GM12878 (cell line): ENCODE data around the gene SNX8. TPM values are rescaled to one million over a fixed set of nuclear protein-coding genes. Genes with fewer than 3 reads are reported as not detected.

Experiments used
- ATAC-seq: fragments of 200-7000 bp; cut with Tn5 transposase; 3 replicates; pipeline ENCODE4 v1.9.1; 2020; ENCODE audit warnings: mild to moderate bottlenecking, moderate library complexity
- BruUV-seq: library from RNA; stranded (reverse); fragments of 400-500 nt; replicated peaks from 2 replicates; lab custom pipeline; 2021; lab: Mats Ljungman, UMichigan
- CTCF ChIA-PET: fragments of 300-600 bp; sonication (Branson Sonifier 250); formaldehyde crosslinking; extraction: SDS; loops from one replicate; lab custom pipeline; 2021; ENCODE audit warnings: inconsistent platforms; lab: Yijun Ruan, JAX
- POLR2A ChIA-PET: fragments of 350-600 bp; formaldehyde crosslinking; extraction: SDS; loops from one replicate; lab custom pipeline; 2021; ENCODE audit warnings: inconsistent platforms; lab: Charles Lee
- RAD21 ChIA-PET: fragments of 300-600 bp; sonication (Branson Sonifier 250); formaldehyde crosslinking; loops from one replicate; lab custom pipeline; 2023; ENCODE audit warnings: antibody characterized with exemption; ENCODE audit not compliant: unreplicated experiment; lab: Charles Lee
- SMC1A ChIA-PET: fragments of 300-600 bp; sonication (Branson Sonifier 250); formaldehyde crosslinking; loops from one replicate; lab custom pipeline; 2023; ENCODE audit not compliant: unreplicated experiment, uncharacterized antibody; lab: Charles Lee
- DNase-seq: peaks from one replicate; pipeline ENCODE4 v3.0.0-alpha.2; 2011; ENCODE audit warnings: low read depth, low spot score
- FAIRE-seq: peaks from 3 replicates; lab custom pipeline; 2011; peaks lifted over from hg19 to GRCh38; lab: Jason Lieb, UNC
- H2AFZ ChIP-seq: 2 replicates; pipeline ENCODE4 v1.6.0; 2011; ENCODE audit warnings: low read depth, low read length, control low read depth; ENCODE audit not compliant: control insufficient read depth
- H3K27ac ChIP-seq: 2 replicates; pipeline ENCODE4 v1.5.1; 2011; ENCODE audit warnings: control low read depth; ENCODE audit not compliant: control insufficient read depth, insufficient read depth
- H3K27me3 ChIP-seq, 2 experiments: replicated peaks in 1 of 2; 2 replicates each; pipeline versions ENCODE4 v1.6.0 to v1.6.1; 2011; ENCODE audit warnings: low read length in 1 of 2; ENCODE audit not compliant: control insufficient read depth in 2 of 2, insufficient read depth in 2 of 2
- H3K36me3 ChIP-seq, 2 experiments: 2 replicates each; pipeline ENCODE4 v1.5.1; 2011; ENCODE audit warnings: low read length in 1 of 2; ENCODE audit not compliant: control insufficient read depth in 2 of 2, insufficient read depth in 2 of 2
- H3K4me1 ChIP-seq: 2 replicates; pipeline ENCODE4 v1.6.1; 2011; ENCODE audit warnings: mild to moderate bottlenecking, low read length, moderate library complexity, mixed read lengths; ENCODE audit not compliant: control insufficient read depth, insufficient read depth
- H3K4me2 ChIP-seq: 2 replicates; pipeline ENCODE4 v1.6.0; 2011; ENCODE audit warnings: control low read depth; ENCODE audit not compliant: control insufficient read depth, insufficient read depth
- H3K4me3 ChIP-seq: fragments of 200-600 bp; sonication (generic); 2 replicates; pipeline ENCODE4 v1.5.1; 2016
- H3K79me2 ChIP-seq: 2 replicates; pipeline ENCODE4 v1.6.0; 2011; ENCODE audit warnings: low read length; ENCODE audit not compliant: control insufficient read depth, insufficient read depth
- H3K9ac ChIP-seq: 2 replicates; pipeline ENCODE4 v1.8.0; 2011; ENCODE audit warnings: low read length, control low read depth, mixed read lengths; ENCODE audit not compliant: control insufficient read depth, insufficient read depth
- H3K9me3 ChIP-seq: replicated peaks from 3 replicates; pipeline ENCODE4 v1.5.1; 2011; ENCODE audit warnings: mild to moderate bottlenecking, low read length; ENCODE audit not compliant: control insufficient read depth, insufficient read depth
- H4K20me1 ChIP-seq: 2 replicates; pipeline ENCODE4 v1.6.0; 2011; ENCODE audit not compliant: control insufficient read depth, insufficient read depth
- BHLHE40 ChIP-seq, 2 experiments: fragments of 450-650 bp in 1 of 2; IDR thresholded peaks; 2 replicates each; pipeline ENCODE4 v1.6.1; 2011 to 2017; ENCODE audit warnings: low read depth in 2 of 2, borderline replicate concordance in 1 of 2, improper control_type of control experiment in 1 of 2, low read length in 1 of 2, mild to moderate bottlenecking in 1 of 2
- CREB1 ChIP-seq: IDR thresholded peaks from 2 replicates; pipeline ENCODE4 v1.6.1; 2012; ENCODE audit warnings: low read depth, mild to moderate bottlenecking, inconsistent platforms
- EGR1 ChIP-seq, 2 experiments: IDR thresholded peaks; 1 replicate in 1 of 2; 2 replicates in 1 of 2; pipeline ENCODE4 v1.6.1; 2011 to 2012; ENCODE audit warnings: low read depth in 2 of 2, low read length in 2 of 2, borderline replicate concordance in 1 of 2, mild to moderate bottlenecking in 1 of 2, moderate library complexity in 1 of 2
- ETV6 ChIP-seq, 2 experiments: fragments of 450-650 bp in 1 of 2; IDR thresholded peaks in 1 of 2; conservative IDR thresholded peaks in 1 of 2; 2 replicates each; pipeline ENCODE4 v1.6.1; 2014; ENCODE audit warnings: antibody characterized with exemption in 1 of 2, borderline replicate concordance in 1 of 2, low read depth in 1 of 2, mild to moderate bottlenecking in 1 of 2, moderate library complexity in 1 of 2
- IKZF2 ChIP-seq, 2 experiments: fragments of 450-650 bp; IDR thresholded peaks; 2 replicates each; pipeline ENCODE4 v1.6.1; 2017; ENCODE audit warnings: mild to moderate bottlenecking in 2 of 2, moderate library complexity in 2 of 2
- KLF5 ChIP-seq: fragments of 450-650 bp; IDR thresholded peaks from 2 replicates; pipeline ENCODE4 v1.6.1; 2014; ENCODE audit warnings: mild to moderate bottlenecking; ENCODE audit not compliant: partially characterized antibody
- MTA2 ChIP-seq: fragments of 450-650 bp; IDR thresholded peaks from 2 replicates; pipeline ENCODE4 v1.6.1; 2016; ENCODE audit warnings: low read depth, mild to moderate bottlenecking, moderate library complexity
- MXI1 ChIP-seq: fragments of 150-350 bp; IDR thresholded peaks from 2 replicates; pipeline ENCODE4 v1.6.1; 2011; ENCODE audit warnings: low read depth, mild to moderate bottlenecking, inconsistent platforms, low read length, improper control_type of control experiment
- SPI1 ChIP-seq: IDR thresholded peaks from 2 replicates; pipeline ENCODE4 v1.6.1; 2011; ENCODE audit warnings: low read depth, mild to moderate bottlenecking, low read length, moderate library complexity, borderline replicate concordance; ENCODE audit not compliant: insufficient read depth
- SUZ12 ChIP-seq: fragments of 200-600 bp; sonication (generic); IDR thresholded peaks from one replicate; pipeline ENCODE4 v1.6.1; 2018; ENCODE audit warnings: antibody characterized with exemption, mild to moderate bottlenecking; ENCODE audit not compliant: unreplicated experiment
- TAF1 ChIP-seq: IDR thresholded peaks from 2 replicates; pipeline ENCODE4 v1.6.1; 2011; ENCODE audit warnings: mild to moderate bottlenecking, low read depth, low read length, borderline replicate concordance
- WGBS: methylation state at CpG from one replicate; pipeline ENCODE4 v1.1.6; 2016; ENCODE audit warnings: low lambda C conversion rate; ENCODE audit not compliant: insufficient replicate concordance, insufficient coverage; ENCODE audit errors: missing lambda C conversion rate; 5-methylcytosine and 5-hydroxymethylcytosine counted together
- in situ Hi-C: fragments of 300-500 bp; cut with MboI; formaldehyde crosslinking; loops from 9 replicates; pipeline ENCODE4 v1.14.3; 2018; ENCODE audit warnings: mixed read lengths
- intact Hi-C: fragments of 100-400 bp; cut with micrococcal nuclease; formaldehyde crosslinking; loops from one replicate; pipeline ENCODE4 v1.14.2; 2022; ENCODE audit not compliant: unreplicated experiment
- polyA plus RNA-seq, 11 experiments: library from polyadenylated mRNA; depleted of rRNA in 4 of 11; unstranded in 6 of 11; stranded (reverse) in 5 of 11; fragments of >200 nt; fragmentation: Nextera tagmentation in 4 of 11; fragmentation: Illumina TruSeq in 1 of 11; extraction: Ambion mirVana in 4 of 11; extraction: Trizol in 1 of 11; gene quantifications; 1 replicate in 1 of 11; 2 replicates in 10 of 11; pipeline versions ENCODE4 v1.2.1 to v1.2.3, GENCODE V29; 2011 to 2016; ENCODE audit warnings: inconsistent platforms in 2 of 11, missing spikeins in 2 of 11, low read depth in 1 of 11
- total RNA-seq, 4 experiments: library from RNA; depleted of rRNA in 3 of 4; stranded (reverse); fragments of >200 nt in 3 of 4; fragmentation: Illumina TruSeq in 1 of 4; extraction: Trizol in 1 of 4; gene quantifications; 2 replicates each; pipeline versions ENCODE4 v1.2.1 to v1.2.3, GENCODE V29; 2013 to 2021

Gene SNX8
- total and polyA plus RNA-seq, 10 of the 15 experiments (the other 5 are each of a cell fraction or from before 2014, with no cell fraction given) = 6.4 to 210 (median 97.6) TPM

GRCh38 chr7:2261611-2262010, 52.6 kb downstream of the SNX8 start:
- peak overlapping the region; percentile 20; the same call in 1 of the 2 replicates for H3K9ac ChIP-seq
- no peak overlapping the region for H3K4me3 ChIP-seq
- H3K4me1 ChIP-seq = peaks cover 34% of the 10 kb centered on the region
- DNase-seq (no peak), FAIRE-seq (peak; percentile 66), ATAC-seq (peak; percentile 44)
- peaks cover 7% of the 10 kb centered on the region for H3K79me2 ChIP-seq
- intact Hi-C loops = no loop called here
- 13% methylated on average over 14 of the region's 14 CpGs for WGBS
- TF ChIP-seq KLF5 (no peak), BHLHE40 (IDR thresholded peaks at IDR 0.05; ENCODE audit: borderline replicate concordance in 1 of 2, low read depth in 2 of 2, low read length in 1 of 2) (peak; percentile 47 to 61; a peak in 3 of 4 replicates), ETV6 (conservative IDR thresholded peaks at IDR 0.05 in 1 of 2, IDR thresholded peaks at IDR 0.05 in 1 of 2; ENCODE audit: borderline replicate concordance in 1 of 2, low read depth in 1 of 2) (peak in 1 of 2 experiments; percentile 52; a peak in 1 of 4 replicates), SPI1 (0 out of 2 replicates have a peak, but pooled peaks have one; percentile 1), MTA2 (0 out of 2 replicates have a peak, but pooled peaks have one; percentile 18), MXI1 (peak; percentile 38; the same call in 1 of the 2 replicates), EGR1 (IDR thresholded peaks at IDR 0.05; ENCODE audit: borderline replicate concordance in 1 of 2, low read depth in 2 of 2, low read length in 2 of 2) (peak in 1 of 2 experiments; percentile 48; a peak in 1 of 3 replicates), IKZF2 (IDR thresholded peaks at IDR 0.05) (peak; percentile 36 to 42; a peak in 2 of 4 replicates), CREB1 (0 out of 2 replicates have a peak, but pooled peaks have one; percentile 44), SUZ12 (no peak), TAF1 (no peak)
- RAD21 ChIA-PET = interaction anchor here (1.0 to 2.1 kb wide), 10 partner anchors 12 to 94 kb away, joined by 3 to 11 read pairs (median 5); no protein-coding TSS in a partner anchor
- in situ Hi-C loops = no loop called here
- peak overlapping the region; percentile 71 for H3K27ac ChIP-seq
- H3K4me2 ChIP-seq = peak overlapping the region; percentile 35; the same call in 1 of the 2 replicates
- CTCF ChIA-PET = interaction anchor here (0.7 to 4.0 kb wide), 11 partner anchors 13 to 86 kb away, joined by 3 to 21 read pairs (median 4); partner anchors contain the start of gene MAD1L1
- H2AFZ ChIP-seq = no peak overlapping the region
- BruUV-seq = no TSS peak
- H3K9me3 ChIP-seq = no peaks in the 10 kb centered on the region
- POLR2A ChIA-PET = interaction anchor here (0.8 to 2.4 kb wide), 7 partner anchors 20 to 52 kb away, joined by 3 to 10 read pairs (median 3); partner anchors contain the start of genes MRM2 and NUDT1
- SMC1A ChIA-PET = interaction anchor here (1.1 to 3.1 kb wide), 9 partner anchors 13 to 86 kb away, joined by 3 to 14 read pairs (median 5); no protein-coding TSS in a partner anchor
- peaks cover 13 to 28% of the 10 kb centered on the region in 2 experiments for H3K36me3 ChIP-seq
- H3K27me3 ChIP-seq = no peaks in the 10 kb centered on the region
- no peaks in the 10 kb centered on the region for H4K20me1 ChIP-seq
